ENCODE measurements around the gene EBNA1BP2. TPM values are rescaled to one million over a fixed set of nuclear protein-coding genes. Genes with fewer than 3 reads are reported as not detected.

The EBNA1BP2 gene
- total RNA-seq, 4 donors from 2014 or later = 15.4 to 42.4 (median 29.6) TPM

DNA sequence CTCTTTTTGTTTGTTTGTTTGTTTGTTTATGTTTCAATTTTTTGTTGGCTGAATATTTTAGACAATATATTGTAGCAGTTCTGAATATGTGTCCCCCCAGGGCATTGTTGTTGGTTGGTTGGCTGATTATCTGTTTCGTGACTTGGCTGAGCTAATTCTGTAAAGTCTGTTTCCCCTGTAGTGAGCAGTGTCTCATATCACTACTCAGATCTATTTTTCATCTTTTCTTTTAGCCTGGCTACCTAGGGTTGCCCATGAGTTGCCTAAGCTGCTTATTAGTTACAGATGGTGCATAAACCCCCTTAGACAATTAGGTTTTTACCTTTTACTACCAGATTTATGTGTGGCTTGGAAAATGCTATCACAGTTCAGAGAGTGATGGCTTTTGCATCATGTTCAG is 32.3 kb upstream of the EBNA1BP2 start:
- H3K27ac ChIP-seq = no peak overlapping the region
- intact Hi-C loops (cut with DNase I; ENCODE audit: low total_unique reads) = no loop called here
- H3K4me3 ChIP-seq = no peak overlapping the region
- no peak for DNase-seq
- no peaks in the 10 kb centered on the region for H3K36me3 ChIP-seq
- H3K4me1 ChIP-seq = peaks cover 0 to 7% of the 10 kb centered on the region in 2 donors
- TF ChIP-seq POLR2A (IDR thresholded peaks at IDR 0.05) = no peak
- TF ChIP-seq, protein P1, sequence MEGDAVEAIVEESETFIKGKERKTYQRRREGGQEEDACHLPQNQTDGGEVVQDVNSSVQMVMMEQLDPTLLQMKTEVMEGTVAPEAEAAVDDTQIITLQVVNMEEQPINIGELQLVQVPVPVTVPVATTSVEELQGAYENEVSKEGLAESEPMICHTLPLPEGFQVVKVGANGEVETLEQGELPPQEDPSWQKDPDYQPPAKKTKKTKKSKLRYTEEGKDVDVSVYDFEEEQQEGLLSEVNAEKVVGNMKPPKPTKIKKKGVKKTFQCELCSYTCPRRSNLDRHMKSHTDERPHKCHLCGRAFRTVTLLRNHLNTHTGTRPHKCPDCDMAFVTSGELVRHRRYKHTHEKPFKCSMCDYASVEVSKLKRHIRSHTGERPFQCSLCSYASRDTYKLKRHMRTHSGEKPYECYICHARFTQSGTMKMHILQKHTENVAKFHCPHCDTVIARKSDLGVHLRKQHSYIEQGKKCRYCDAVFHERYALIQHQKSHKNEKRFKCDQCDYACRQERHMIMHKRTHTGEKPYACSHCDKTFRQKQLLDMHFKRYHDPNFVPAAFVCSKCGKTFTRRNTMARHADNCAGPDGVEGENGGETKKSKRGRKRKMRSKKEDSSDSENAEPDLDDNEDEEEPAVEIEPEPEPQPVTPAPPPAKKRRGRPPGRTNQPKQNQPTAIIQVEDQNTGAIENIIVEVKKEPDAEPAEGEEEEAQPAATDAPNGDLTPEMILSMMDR (IDR thresholded peaks at IDR 0.05) = no peak
- H3K27me3 ChIP-seq = no peaks in the 10 kb centered on the region
- no peaks in the 10 kb centered on the region for H3K9me3 ChIP-seq

GRCh38 chr1:43203859-43204258 is 31.8 kb upstream of the EBNA1BP2 start:
- Histone ChIP-seq H3K9me3 (no peaks in the 10 kb centered on the region), H3K36me3 (no peaks in the 10 kb centered on the region), H3K27ac (no peak overlapping the region), H3K27me3 (no peaks in the 10 kb centered on the region), H3K4me3 (no peak overlapping the region), H3K4me1 (peaks cover 0 to 7% of the 10 kb centered on the region in 2 donors)
- no peak for DNase-seq
- TF ChIP-seq POLR2A (IDR thresholded peaks at IDR 0.05) = no peak
- TF ChIP-seq, protein P1 (IDR thresholded peaks at IDR 0.05) = no peak
- intact Hi-C loops (cut with DNase I; ENCODE audit: low total_unique reads) = no loop called here

DNA sequence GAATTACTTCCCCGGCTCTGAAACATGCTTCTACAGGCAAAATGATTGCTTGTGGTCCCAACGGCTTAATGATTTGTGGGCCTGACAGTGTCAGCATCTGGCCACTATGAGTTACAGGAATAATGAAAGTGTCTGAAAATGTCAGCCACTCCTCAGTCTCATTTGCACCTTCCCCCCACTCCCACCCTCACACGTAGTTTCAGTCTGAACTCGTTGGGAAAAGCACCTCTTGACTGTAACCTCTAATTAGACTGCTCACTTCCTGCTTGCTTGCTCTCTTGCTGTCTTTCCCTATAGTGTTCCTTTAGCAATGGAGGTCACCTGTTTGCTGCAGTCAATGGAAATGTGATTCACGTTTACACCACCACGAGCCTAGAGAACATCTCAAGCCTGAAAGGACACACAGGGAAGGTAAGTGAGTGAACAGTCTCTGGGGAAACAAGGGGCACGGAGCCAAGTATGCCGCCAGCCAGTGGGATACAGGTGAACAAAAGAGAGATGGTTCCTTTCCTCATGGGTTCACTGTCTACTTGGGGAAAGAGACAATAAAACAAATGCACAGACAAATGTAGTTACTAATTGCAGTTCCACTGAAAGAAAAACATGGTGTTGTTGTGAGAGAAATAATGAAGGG is 27.1 kb upstream of the EBNA1BP2 start:
- DNase-seq = no peak
- Histone ChIP-seq H3K27ac (no peak overlapping the region), H3K4me1 (no peaks in the 10 kb centered on the region), H3K27me3 (no peaks in the 10 kb centered on the region), H3K4me3 (no peak overlapping the region), H3K36me3 (no peaks in the 10 kb centered on the region), H3K9me3 (peaks cover 0 to 6% of the 10 kb centered on the region in 2 donors)
- intact Hi-C loops (cut with DNase I; ENCODE audit: low total_unique reads) = no loop called here
- TF ChIP-seq, protein P1 (IDR thresholded peaks at IDR 0.05) = no peak
- TF ChIP-seq POLR2A (IDR thresholded peaks at IDR 0.05) = no peak

DNA sequence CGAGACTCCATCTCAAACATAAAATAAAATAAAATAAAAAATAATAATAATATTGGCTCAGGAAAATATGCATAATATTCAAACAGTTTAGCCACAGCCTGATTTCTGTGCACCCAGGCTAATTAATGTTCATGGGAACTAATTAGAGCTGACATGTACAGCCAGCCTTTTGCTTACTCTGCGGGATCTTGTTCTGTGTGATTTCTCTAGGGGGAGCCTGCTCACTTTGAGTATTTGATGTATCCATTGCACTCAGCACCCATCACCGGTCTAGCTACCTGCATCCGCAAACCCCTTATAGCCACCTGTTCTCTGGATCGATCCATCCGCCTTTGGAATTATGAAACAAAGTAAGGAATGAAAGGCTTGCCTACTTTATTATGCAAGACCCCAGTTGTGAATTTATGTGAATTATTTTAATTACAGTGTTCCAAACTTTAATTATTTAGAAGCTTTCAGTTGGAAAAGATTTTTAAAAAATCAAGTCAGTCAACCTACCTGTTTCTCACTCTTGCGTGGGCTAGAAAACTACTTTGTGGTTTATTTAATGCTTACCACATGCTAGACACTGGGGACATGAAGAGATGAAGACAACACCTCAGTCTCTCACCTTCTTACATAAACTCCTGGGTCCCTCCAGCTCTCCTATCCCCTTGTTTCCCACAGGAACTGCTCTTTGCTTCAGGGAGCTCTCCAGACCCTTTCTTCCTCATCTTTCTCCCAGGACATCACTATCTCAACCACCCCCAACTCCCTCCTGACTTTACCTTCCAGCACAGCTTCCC is 25.4 kb upstream of the EBNA1BP2 start:
- H3K36me3 ChIP-seq = no peaks in the 10 kb centered on the region
- H3K9me3 ChIP-seq = peaks cover 0 to 6% of the 10 kb centered on the region in 2 donors
- no peak for DNase-seq
- no peaks in the 10 kb centered on the region for H3K27me3 ChIP-seq
- TF ChIP-seq POLR2A (IDR thresholded peaks at IDR 0.05) = no peak
- TF ChIP-seq, protein P1 (IDR thresholded peaks at IDR 0.05) = no peak
- intact Hi-C loops (cut with DNase I; ENCODE audit: low total_unique reads) = no loop called here
- no peak overlapping the region for H3K27ac ChIP-seq
- no peaks in the 10 kb centered on the region for H3K4me1 ChIP-seq
- no peak overlapping the region for H3K4me3 ChIP-seq

- TF ChIP-seq, protein P1 (IDR thresholded peaks at IDR 0.05) = no peak
- no peak for TF ChIP-seq POLR2A (IDR thresholded peaks at IDR 0.05)
- intact Hi-C loops (cut with DNase I; ENCODE audit: low total_unique reads) = no loop called here
- no peak overlapping the region for H3K27ac ChIP-seq
- no peak for DNase-seq
- H3K4me3 ChIP-seq = no peak overlapping the region
- no peaks in the 10 kb centered on the region for H3K27me3 ChIP-seq
- no peaks in the 10 kb centered on the region for H3K36me3 ChIP-seq
- no peaks in the 10 kb centered on the region for H3K4me1 ChIP-seq
- peaks cover 0 to 6% of the 10 kb centered on the region in 2 donors for H3K9me3 ChIP-seq
These were observed 22.4 kb upstream of the EBNA1BP2 start for GRCh38 chr1:43194509-43194908.

All from uterus (tissue), 4 donors.